Ascending aorta (tissue), 2 donors: ENCODE results near the gene IL10RB. TPM values are rescaled to one million over a fixed set of nuclear protein-coding genes. Genes with fewer than 3 reads are reported as not detected.
A peak's percentile ranks its signal among the peaks of the same experiment; 100 is the strongest.

Experiments used
- DNase-seq, 2 donors: peaks; one replicate each; pipeline ENCODE4 v3.0.0-alpha.2; 2019; ENCODE audit warnings: low spot score in 2 of 2
- H3K27ac ChIP-seq, 2 donors: fragments of 200-600 bp; sonication (generic); one replicate each; pipeline ENCODE4 v1.5.1; 2016 to 2017; ENCODE audit warnings: mild to moderate bottlenecking in 1 of 2
- H3K27me3 ChIP-seq: fragments of 200-600 bp; sonication (generic); one replicate; pipeline ENCODE4 v1.5.1; 2017
- H3K36me3 ChIP-seq, 2 donors: fragments of 200-600 bp; sonication (generic); one replicate each; pipeline ENCODE4 v1.5.1; 2016
- H3K4me1 ChIP-seq, 2 donors: fragments of 200-600 bp; sonication (generic); one replicate each; pipeline ENCODE4 v1.5.1; 2016 to 2017; ENCODE audit warnings: mild to moderate bottlenecking in 1 of 2
- H3K4me3 ChIP-seq, 2 donors: fragments of 200-600 bp; sonication (generic); one replicate each; pipeline ENCODE4 v1.5.1; 2016 to 2017; ENCODE audit warnings: mild to moderate bottlenecking in 1 of 2
- H3K9me3 ChIP-seq, 2 donors: fragments of 200-600 bp; sonication (generic); one replicate each; pipeline ENCODE4 v1.5.1; 2016
- intact Hi-C: fragments of 100-400 bp; cut with DNase I; formaldehyde crosslinking; loops from one replicate; pipeline ENCODE4 v1.15.1; 2023
- total RNA-seq: library from RNA; depleted of rRNA; stranded (reverse); fragments of >200 nt; gene quantifications from one replicate; pipeline ENCODE4 v1.1.0, GENCODE V29; 2016
- TF ChIP-seq, protein P1 (sequence below), 3 experiments: fragments of 200-600 bp in 2 of 3; fragments of 450-650 bp in 1 of 3; sonication (generic) in 2 of 3; IDR thresholded peaks; one replicate each; pipeline ENCODE4 v1.5.1; 2016 to 2019; ENCODE audit warnings: antibody characterized with exemption in 3 of 3, mild to moderate bottlenecking in 1 of 3, moderate library complexity in 1 of 3

The IL10RB gene
- total RNA-seq, 1 donor from 2014 or later = 39.1 TPM

DNA sequence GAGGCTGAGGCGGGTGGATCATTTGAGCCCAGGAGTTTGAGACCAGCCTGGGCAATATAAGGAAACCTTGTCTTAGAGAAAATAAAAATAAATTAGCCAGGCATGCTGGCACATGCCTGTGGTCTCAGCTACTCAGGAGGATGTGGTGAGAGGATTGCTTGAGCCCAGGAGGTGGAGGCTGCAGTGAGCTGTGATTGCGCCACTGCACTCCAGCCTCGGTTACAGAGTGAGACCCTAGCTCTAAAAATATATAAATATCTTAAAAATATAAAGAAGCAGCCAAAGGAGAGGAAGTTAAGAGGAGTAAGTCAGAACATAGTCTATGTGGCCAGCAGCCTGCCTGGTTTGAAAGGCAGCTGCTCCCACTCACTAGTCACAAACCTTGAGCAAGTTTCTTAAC, 4.5 kb upstream of the IL10RB start:
- Histone ChIP-seq H3K9me3 (no peaks in the 10 kb centered on the region), H3K36me3 (peaks cover 9 to 27% of the 10 kb centered on the region in 2 donors), H3K27ac (no peak overlapping the region), H3K4me3 (no peak overlapping the region), H3K4me1 (no peaks in the 10 kb centered on the region), H3K27me3 (no peaks in the 10 kb centered on the region)
- no peak for DNase-seq
- TF ChIP-seq, protein P1, sequence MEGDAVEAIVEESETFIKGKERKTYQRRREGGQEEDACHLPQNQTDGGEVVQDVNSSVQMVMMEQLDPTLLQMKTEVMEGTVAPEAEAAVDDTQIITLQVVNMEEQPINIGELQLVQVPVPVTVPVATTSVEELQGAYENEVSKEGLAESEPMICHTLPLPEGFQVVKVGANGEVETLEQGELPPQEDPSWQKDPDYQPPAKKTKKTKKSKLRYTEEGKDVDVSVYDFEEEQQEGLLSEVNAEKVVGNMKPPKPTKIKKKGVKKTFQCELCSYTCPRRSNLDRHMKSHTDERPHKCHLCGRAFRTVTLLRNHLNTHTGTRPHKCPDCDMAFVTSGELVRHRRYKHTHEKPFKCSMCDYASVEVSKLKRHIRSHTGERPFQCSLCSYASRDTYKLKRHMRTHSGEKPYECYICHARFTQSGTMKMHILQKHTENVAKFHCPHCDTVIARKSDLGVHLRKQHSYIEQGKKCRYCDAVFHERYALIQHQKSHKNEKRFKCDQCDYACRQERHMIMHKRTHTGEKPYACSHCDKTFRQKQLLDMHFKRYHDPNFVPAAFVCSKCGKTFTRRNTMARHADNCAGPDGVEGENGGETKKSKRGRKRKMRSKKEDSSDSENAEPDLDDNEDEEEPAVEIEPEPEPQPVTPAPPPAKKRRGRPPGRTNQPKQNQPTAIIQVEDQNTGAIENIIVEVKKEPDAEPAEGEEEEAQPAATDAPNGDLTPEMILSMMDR (IDR thresholded peaks at IDR 0.05) = no peak
- intact Hi-C loops = loop anchor here (10.0 kb wide), 1 partner anchor 487 kb away; the partner anchor contains the start of gene PAXBP1

DNA sequence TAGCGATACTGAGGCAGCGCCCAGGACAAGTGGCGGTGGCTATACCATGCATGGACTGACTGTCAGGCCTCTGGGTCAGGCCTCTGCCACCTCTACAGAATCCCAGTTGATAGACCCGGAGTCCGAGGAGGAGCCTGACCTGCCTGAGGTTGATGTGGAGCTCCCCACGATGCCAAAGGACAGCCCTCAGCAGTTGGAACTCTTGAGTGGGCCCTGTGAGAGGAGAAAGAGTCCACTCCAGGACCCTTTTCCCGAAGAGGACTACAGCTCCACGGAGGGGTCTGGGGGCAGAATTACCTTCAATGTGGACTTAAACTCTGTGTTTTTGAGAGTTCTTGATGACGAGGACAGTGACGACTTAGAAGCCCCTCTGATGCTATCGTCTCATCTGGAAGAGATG, 3.2 kb upstream of the IL10RB start:
- peaks cover 6 to 14% of the 10 kb centered on the region in 2 donors for H3K36me3 ChIP-seq
- H3K27ac ChIP-seq = no peak overlapping the region
- H3K4me1 ChIP-seq = peaks cover 0 to 10% of the 10 kb centered on the region in 2 donors
- H3K4me3 ChIP-seq = no peak overlapping the region
- H3K27me3 ChIP-seq = no peaks in the 10 kb centered on the region
- TF ChIP-seq, protein P1 (IDR thresholded peaks at IDR 0.05) = no peak
- H3K9me3 ChIP-seq = no peaks in the 10 kb centered on the region
- no peak for DNase-seq
- intact Hi-C loops = loop anchor here (10.0 kb wide), 1 partner anchor 488 kb away; the partner anchor contains the start of gene PAXBP1

DNA sequence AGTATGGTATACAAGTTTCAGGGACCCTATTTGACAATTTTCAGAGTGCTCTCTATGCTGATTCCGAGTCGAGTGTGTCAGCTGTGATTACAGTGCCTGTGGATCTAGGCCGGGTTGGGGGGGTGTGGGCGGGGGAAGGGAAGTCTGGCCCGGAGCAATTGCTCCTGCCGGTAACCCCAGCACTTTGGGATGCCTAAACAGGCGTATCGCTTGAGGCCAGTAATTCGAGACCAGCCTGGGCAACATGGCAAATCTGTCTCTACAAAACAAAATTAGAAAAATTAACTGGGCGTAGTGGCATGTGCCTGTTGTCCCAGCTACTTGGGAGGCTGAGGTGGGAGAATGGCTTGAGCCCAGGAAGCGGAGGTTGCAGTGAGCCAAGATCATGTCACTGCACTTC, 1.6 kb upstream of the IL10RB start:
- H3K9me3 ChIP-seq = no peaks in the 10 kb centered on the region
- H3K27ac ChIP-seq = no peak overlapping the region
- intact Hi-C loops = loop anchor here (10.0 kb wide), 1 partner anchor 490 kb away; the partner anchor contains the start of gene PAXBP1
- H3K36me3 ChIP-seq = peaks cover 6 to 19% of the 10 kb centered on the region in 2 donors
- H3K27me3 ChIP-seq = no peaks in the 10 kb centered on the region
- H3K4me1 ChIP-seq = peaks cover 0 to 10% of the 10 kb centered on the region in 2 donors
- DNase-seq = no peak
- TF ChIP-seq, protein P1 (IDR thresholded peaks at IDR 0.05) = no peak
- H3K4me3 ChIP-seq = no peak overlapping the region

DNA sequence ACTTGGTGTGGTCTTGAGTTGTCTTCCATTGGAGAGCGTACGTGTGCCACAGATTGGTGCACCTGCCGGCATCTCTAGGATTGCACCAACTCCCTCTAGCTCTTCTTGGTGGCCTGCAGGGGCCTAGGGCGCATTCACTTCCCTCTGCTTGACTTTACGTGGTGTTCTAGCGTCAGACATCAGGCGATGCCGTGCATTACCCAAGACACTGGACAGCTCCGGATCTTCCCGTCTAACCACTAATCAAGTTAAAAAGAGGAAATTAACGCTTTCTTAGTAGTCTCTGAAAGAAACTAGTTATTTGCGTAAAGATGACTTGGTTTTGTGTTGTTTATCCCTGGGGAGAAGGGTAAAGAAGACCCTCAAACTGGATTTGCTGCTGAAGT, 510 bp upstream of the IL10RB start:
- H3K36me3 ChIP-seq = peaks cover 6 to 19% of the 10 kb centered on the region in 2 donors
- intact Hi-C loops = loop anchor here (1.0 to 10.0 kb wide), 6 partner anchors 34 to 538 kb away; partner anchors contain the start of genes IFNAR1, PAXBP1 and SYNJ1
- H3K27me3 ChIP-seq = no peaks in the 10 kb centered on the region
- peak; percentile 33 to 80 for DNase-seq
- peak overlapping the region; percentile 76 to 89 for H3K4me3 ChIP-seq
- H3K27ac ChIP-seq = peak overlapping the region; percentile 84
- TF ChIP-seq, protein P1 (IDR thresholded peaks at IDR 0.05) = no peak
- H3K9me3 ChIP-seq = no peaks in the 10 kb centered on the region
- peaks cover 0 to 10% of the 10 kb centered on the region in 2 donors for H3K4me1 ChIP-seq

DNA sequence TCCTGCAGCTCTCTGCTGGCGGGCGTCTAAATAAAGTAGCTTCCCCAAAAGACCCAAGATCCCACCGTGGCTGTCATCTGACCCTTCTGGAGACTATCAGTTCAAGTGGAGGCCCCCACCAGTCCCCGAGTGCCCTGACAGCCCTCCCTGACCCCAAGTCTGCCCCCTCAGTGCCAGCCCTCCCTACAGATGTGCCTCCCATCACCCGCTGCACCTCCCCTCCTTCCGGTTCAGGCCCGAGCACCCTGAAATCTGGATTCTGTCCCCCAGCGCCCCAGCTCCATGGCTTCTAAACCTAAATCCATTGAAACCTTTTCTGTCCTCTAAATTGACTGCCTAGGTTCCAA, 595 bp downstream of the IL10RB start:
- no peak for DNase-seq
- peaks cover 6 to 19% of the 10 kb centered on the region in 2 donors for H3K36me3 ChIP-seq
- intact Hi-C loops = loop anchor here (1.0 to 10.0 kb wide), 6 partner anchors 35 to 539 kb away; partner anchors contain the start of genes IFNAR1, PAXBP1 and SYNJ1

More for the DNA sequence above, 595 bp downstream of the IL10RB start:
- Histone ChIP-seq H3K27me3 (no peaks in the 10 kb centered on the region), H3K4me1 (peaks cover 0 to 10% of the 10 kb centered on the region in 2 donors), H3K4me3 (peak overlapping the region; percentile 76 to 89), H3K9me3 (no peaks in the 10 kb centered on the region), H3K27ac (peak overlapping the region; percentile 84)
- TF ChIP-seq, protein P1 (IDR thresholded peaks at IDR 0.05) = no peak
